Small intestine (tissue), 7 donors: ENCODE results near the gene SULT1A3. TPM values are rescaled to one million over a fixed set of nuclear protein-coding genes. Genes with fewer than 3 reads are reported as not detected.

Experiments
- DNase-seq, 2 donors: peaks; one replicate each; pipeline versions ENCODE4 v3.0.0 to v3.0.0-alpha.2; 2013
- FAIRE-seq: peaks from 2 replicates; lab custom pipeline; 2012; peaks lifted over from hg19 to GRCh38; lab: Jason Lieb, UNC
- H3K27ac ChIP-seq, 3 donors: one replicate each; pipeline ENCODE4 v1.5.1; 2013; ENCODE audit warnings: low read length in 2 of 3, mild to moderate bottlenecking in 2 of 3, control low read depth in 1 of 3, inconsistent platforms in 1 of 3, low read depth in 1 of 3, moderate library complexity in 1 of 3
- H3K27me3 ChIP-seq, 3 donors: one replicate each; pipeline ENCODE4 v1.6.1; 2013; ENCODE audit warnings: low read length in 3 of 3, inconsistent platforms in 1 of 3; ENCODE audit not compliant: control insufficient read depth in 3 of 3, insufficient read depth in 3 of 3
- H3K36me3 ChIP-seq, 3 donors: one replicate each; pipeline ENCODE4 v1.6.1; 2013; ENCODE audit warnings: low read length in 3 of 3, inconsistent platforms in 1 of 3, low read depth in 1 of 3, mild to moderate bottlenecking in 1 of 3, moderate library complexity in 1 of 3; ENCODE audit not compliant: control insufficient read depth in 3 of 3, insufficient read depth in 2 of 3
- H3K4me1 ChIP-seq, 3 donors: one replicate each; pipeline ENCODE4 v1.6.1; 2013; ENCODE audit warnings: low read length in 2 of 3, inconsistent platforms in 1 of 3, low read depth in 1 of 3, mild to moderate bottlenecking in 1 of 3, moderate library complexity in 1 of 3; ENCODE audit not compliant: control insufficient read depth in 3 of 3, insufficient read depth in 2 of 3
- H3K4me3 ChIP-seq, 3 donors: one replicate each; pipeline ENCODE4 v1.5.1; 2013; ENCODE audit warnings: low read length in 3 of 3, control low read depth in 1 of 3, inconsistent platforms in 1 of 3, low read depth in 1 of 3, mild to moderate bottlenecking in 1 of 3, moderate library complexity in 1 of 3
- H3K9me3 ChIP-seq, 2 donors: one replicate each; pipeline ENCODE4 v1.6.1; 2013; ENCODE audit warnings: low read depth in 1 of 2, low read length in 1 of 2; ENCODE audit not compliant: control insufficient read depth in 2 of 2, insufficient read depth in 1 of 2
- WGBS, 3 donors: extraction: QIAGEN DNeasy Blood & Tissue Kit; methylation state at CpG; one replicate each; pipeline ENCODE4 v1.1.7; 2013; 5-methylcytosine and 5-hydroxymethylcytosine counted together
- polyA plus RNA-seq, 4 donors: library from polyadenylated mRNA; stranded (reverse) in 3 of 4; unstranded in 1 of 4; fragments of 200-250 nt in 3 of 4; fragments of 120-200 nt in 1 of 4; gene quantifications; one replicate each; pipeline versions ENCODE4 v1.2.1 to v1.2.3, GENCODE V29; 2013
- donor health status: healthy with polysubstance abuse.
- donor health status: control.
- donor health status: control.
- donor health status: Bipolar disorder and iron deficiency.
- donor health status: healthy.

SULT1A3 gene
- polyA plus RNA-seq, 4 donors: 34.6 to 376 (median 148) TPM

GRCh38 chr16:30184096-30184890 is 14.8 kb upstream of the SULT1A3 start:
- H3K9me3 ChIP-seq: no peaks in the 10 kb centered on the region
- H3K36me3 ChIP-seq: peaks cover 0 to 26% (median 0%) of the 10 kb centered on the region in 3 donors
- H3K27ac ChIP-seq: peak overlapping the region in 2 of 3 donors; percentile 53 to 87
- FAIRE-seq: no peak
- H3K4me1 ChIP-seq: peaks cover 0 to 4% (median 0%) of the 10 kb centered on the region in 3 donors
- WGBS, 3 donors: 26 to 37% (median 34%) methylated on average over 19 to 24 of the region's 24 CpGs
- peak overlapping the region; percentile 57 to 73 (median 61) for H3K4me3 ChIP-seq
- DNase-seq: peak in 1 of 2 donors; percentile 71
- peaks cover 0 to 8% (median 0%) of the 10 kb centered on the region in 3 donors for H3K27me3 ChIP-seq

GRCh38 chr16:30184891-30185682 is 14.0 kb upstream of the SULT1A3 start:
- DNase-seq (no peak), FAIRE-seq (no peak)
- H3K4me3 ChIP-seq: peak overlapping the region; percentile 55 to 59 (median 57)
- peaks cover 0 to 26% (median 0%) of the 10 kb centered on the region in 3 donors for H3K36me3 ChIP-seq
- peak overlapping the region in 2 of 3 donors; percentile 53 to 87 for H3K27ac ChIP-seq
- H3K9me3 ChIP-seq: no peaks in the 10 kb centered on the region
- 68 to 91% (median 71%) methylated on average over 13 of the region's 13 CpGs for WGBS, 3 donors
- peaks cover 0 to 4% (median 0%) of the 10 kb centered on the region in 3 donors for H3K4me1 ChIP-seq
- H3K27me3 ChIP-seq: peaks cover 0 to 8% (median 0%) of the 10 kb centered on the region in 3 donors

- peak overlapping the region in 2 of 3 donors; percentile 55 to 59 for H3K4me3 ChIP-seq
- DNase-seq (peak in 1 of 2 donors; percentile 72), FAIRE-seq (no peak)
- H3K27ac ChIP-seq: peak overlapping the region in 2 of 3 donors; percentile 71 to 87
- H3K4me1 ChIP-seq: peaks cover 0 to 4% (median 0%) of the 10 kb centered on the region in 3 donors
- WGBS, 3 donors: 64 to 80% (median 65%) methylated on average over 11 to 15 of the region's 15 CpGs
- peaks cover 0 to 8% (median 0%) of the 10 kb centered on the region in 3 donors for H3K27me3 ChIP-seq
- H3K36me3 ChIP-seq: peaks cover 0 to 26% (median 0%) of the 10 kb centered on the region in 3 donors
- no peaks in the 10 kb centered on the region for H3K9me3 ChIP-seq
These were observed 13.2 kb upstream of the SULT1A3 start for GRCh38 chr16:30185683-30186421.

- no peaks in the 10 kb centered on the region for H3K9me3 ChIP-seq
- 67 to 77% (median 74%) methylated on average over 9 of the region's 9 CpGs for WGBS, 3 donors
- H3K27me3 ChIP-seq: peaks cover 0 to 8% (median 0%) of the 10 kb centered on the region in 3 donors
- H3K27ac ChIP-seq: peak overlapping the region in 2 of 3 donors; percentile 71 to 87
- FAIRE-seq (no peak), DNase-seq (no peak)
- peaks cover 0 to 4% (median 0%) of the 10 kb centered on the region in 3 donors for H3K4me1 ChIP-seq
- peak overlapping the region in 1 of 3 donors; percentile 34 for H3K4me3 ChIP-seq
- H3K36me3 ChIP-seq: peaks cover 0 to 26% (median 0%) of the 10 kb centered on the region in 3 donors
These were observed 12.6 kb upstream of the SULT1A3 start for GRCh38 chr16:30186444-30186781.

- peak; percentile 74 to 79 for DNase-seq
- Histone ChIP-seq H3K4me1 (peaks cover 0 to 4% (median 0%) of the 10 kb centered on the region in 3 donors), H3K27ac (peak overlapping the region in 2 of 3 donors; percentile 71 to 87), H3K36me3 (peaks cover 0 to 26% (median 0%) of the 10 kb centered on the region in 3 donors), H3K9me3 (no peaks in the 10 kb centered on the region), H3K4me3 (peak overlapping the region in 1 of 3 donors; percentile 34), H3K27me3 (peaks cover 0 to 8% (median 0%) of the 10 kb centered on the region in 3 donors)
- WGBS, 3 donors: 36 to 50% (median 37%) methylated on average over 34 to 36 of the region's 36 CpGs
- no peak for FAIRE-seq
These were observed 12.1 kb upstream of the SULT1A3 start for GRCh38 chr16:30186782-30187555.

- WGBS, 3 donors: 74 to 83% (median 81%) methylated on average over 9 of the region's 9 CpGs
- H3K4me3 ChIP-seq: no peak overlapping the region
- no peaks in the 10 kb centered on the region for H3K9me3 ChIP-seq
- peak overlapping the region in 2 of 3 donors; percentile 29 to 34 for H3K27ac ChIP-seq
- H3K36me3 ChIP-seq: peaks cover 0 to 26% (median 0%) of the 10 kb centered on the region in 3 donors
- FAIRE-seq (no peak), DNase-seq (no peak)
- H3K27me3 ChIP-seq: peaks cover 0 to 8% (median 0%) of the 10 kb centered on the region in 3 donors
- H3K4me1 ChIP-seq: peaks cover 0 to 4% (median 0%) of the 10 kb centered on the region in 3 donors
These were observed 11.5 kb upstream of the SULT1A3 start for GRCh38 chr16:30187556-30187865.

GRCh38 chr16:30187971-30188561 is 11.0 kb upstream of the SULT1A3 start:
- H3K9me3 ChIP-seq: no peaks in the 10 kb centered on the region
- H3K4me1 ChIP-seq: peaks cover 0 to 4% (median 0%) of the 10 kb centered on the region in 3 donors
- no peak overlapping the region for H3K27ac ChIP-seq
- H3K36me3 ChIP-seq: peaks cover 0 to 26% (median 0%) of the 10 kb centered on the region in 3 donors
- H3K27me3 ChIP-seq: peaks cover 0 to 8% (median 0%) of the 10 kb centered on the region in 3 donors
- FAIRE-seq: no peak
- DNase-seq: no peak
- WGBS, 3 donors: 86 to 91% (median 89%) methylated on average over 23 of the region's 23 CpGs
- H3K4me3 ChIP-seq: no peak overlapping the region
